Effector memory CD4-positive, alpha-beta T cell (primary cell): ENCODE data around the gene TRIO.

Experiments
- DNase-seq, 3 donors: peaks; one replicate each; pipeline ENCODE4 v3.0.0-alpha.2; 2020
- H3K27ac ChIP-seq: 2 replicates; pipeline ENCODE4 v1.7.0; 2013; ENCODE audit warnings: mild to moderate bottlenecking, low read length, moderate library complexity; ENCODE audit not compliant: insufficient read depth, poor library complexity, severe bottlenecking
- H3K27me3 ChIP-seq: replicated peaks from 2 replicates; pipeline ENCODE4 v1.7.0; 2013; ENCODE audit warnings: mild to moderate bottlenecking, low read length; ENCODE audit not compliant: insufficient read depth, control insufficient read depth, poor library complexity, severe bottlenecking
- H3K36me3 ChIP-seq: 2 replicates; pipeline ENCODE4 v1.7.0; 2013; ENCODE audit warnings: mild to moderate bottlenecking, low read length, moderate library complexity; ENCODE audit not compliant: control insufficient read depth, insufficient read depth
- H3K4me1 ChIP-seq: 2 replicates; pipeline ENCODE4 v1.7.0; 2013; ENCODE audit warnings: low read length, mild to moderate bottlenecking; ENCODE audit not compliant: control insufficient read depth, insufficient read depth, poor library complexity, severe bottlenecking
- H3K4me3 ChIP-seq: 2 replicates; pipeline ENCODE4 v1.7.0; 2013; ENCODE audit warnings: low read length, low read depth, mild to moderate bottlenecking; ENCODE audit not compliant: insufficient read depth, poor library complexity, severe bottlenecking
- H3K9me3 ChIP-seq: 2 replicates; pipeline ENCODE4 v1.7.0; 2013; ENCODE audit warnings: mild to moderate bottlenecking, low read length, moderate library complexity; ENCODE audit not compliant: control insufficient read depth

TRIO gene

GRCh38 chr5:14190194-14191164, 47.3 kb downstream of the TRIO start:
- H3K36me3 ChIP-seq, result no peaks in the 10 kb centered on the region
- no peaks in the 10 kb centered on the region for H3K4me1 ChIP-seq
- no peak for DNase-seq
- no peak overlapping the region for H3K27ac ChIP-seq
- no peaks in the 10 kb centered on the region for H3K9me3 ChIP-seq
- H3K4me3 ChIP-seq, result no peak overlapping the region
- peaks cover 6% of the 10 kb centered on the region for H3K27me3 ChIP-seq

GRCh38 chr5:14191325-14191724, 48.2 kb downstream of the TRIO start:
- Histone ChIP-seq H3K27ac (no peak overlapping the region), H3K27me3 (peaks cover 6% of the 10 kb centered on the region), H3K9me3 (no peaks in the 10 kb centered on the region), H3K4me3 (no peak overlapping the region), H3K36me3 (no peaks in the 10 kb centered on the region), H3K4me1 (no peaks in the 10 kb centered on the region)
- DNase-seq, result no peak

GRCh38 chr5:14193496-14193895, 50.4 kb downstream of the TRIO start:
- peaks cover 6% of the 10 kb centered on the region for H3K27me3 ChIP-seq
- H3K9me3 ChIP-seq, result no peaks in the 10 kb centered on the region
- no peak overlapping the region for H3K4me3 ChIP-seq
- H3K27ac ChIP-seq, result no peak overlapping the region
- no peaks in the 10 kb centered on the region for H3K36me3 ChIP-seq
- no peaks in the 10 kb centered on the region for H3K4me1 ChIP-seq
- no peak for DNase-seq

- Histone ChIP-seq H3K4me3 (no peak overlapping the region), H3K27ac (no peak overlapping the region), H3K27me3 (peaks cover under 1% of the 10 kb centered on the region), H3K4me1 (no peaks in the 10 kb centered on the region), H3K36me3 (no peaks in the 10 kb centered on the region), H3K9me3 (no peaks in the 10 kb centered on the region)
- DNase-seq, result no peak
Measured at GRCh38 chr5:14195588-14195987, 52.4 kb downstream of the TRIO start.

GRCh38 chr5:14197056-14197455, 53.9 kb downstream of the TRIO start:
- Histone ChIP-seq H3K27ac (no peak overlapping the region), H3K4me1 (no peaks in the 10 kb centered on the region)

GRCh38 chr5:14199902-14200301, 56.8 kb downstream of the TRIO start:
- H3K27ac ChIP-seq, result no peak overlapping the region
- H3K4me1 ChIP-seq, result no peaks in the 10 kb centered on the region
- DNase-seq, result no peak
- no peaks in the 10 kb centered on the region for H3K27me3 ChIP-seq
- H3K9me3 ChIP-seq, result no peaks in the 10 kb centered on the region
- H3K4me3 ChIP-seq, result no peak overlapping the region
- no peaks in the 10 kb centered on the region for H3K36me3 ChIP-seq

More at GRCh38 chr5:14197056-14197455, 53.9 kb downstream of the TRIO start:
- Histone ChIP-seq H3K27me3 (no peaks in the 10 kb centered on the region), H3K36me3 (no peaks in the 10 kb centered on the region), H3K9me3 (no peaks in the 10 kb centered on the region), H3K4me3 (no peak overlapping the region)
- no peak for DNase-seq

- no peak for DNase-seq
- Histone ChIP-seq H3K4me3 (no peak overlapping the region), H3K4me1 (no peaks in the 10 kb centered on the region), H3K9me3 (no peaks in the 10 kb centered on the region), H3K27ac (no peak overlapping the region), H3K36me3 (no peaks in the 10 kb centered on the region), H3K27me3 (no peaks in the 10 kb centered on the region)
Measured at GRCh38 chr5:14200312-14200990, 57.3 kb downstream of the TRIO start.

- H3K27me3 ChIP-seq, result no peaks in the 10 kb centered on the region
- H3K27ac ChIP-seq, result no peak overlapping the region
- H3K4me3 ChIP-seq, result no peak overlapping the region
- no peaks in the 10 kb centered on the region for H3K9me3 ChIP-seq
- H3K4me1 ChIP-seq, result no peaks in the 10 kb centered on the region
- H3K36me3 ChIP-seq, result no peaks in the 10 kb centered on the region
- no peak for DNase-seq
Measured at GRCh38 chr5:14201325-14202045, 58.3 kb downstream of the TRIO start.

GRCh38 chr5:14202462-14202861, 59.3 kb downstream of the TRIO start:
- no peak for DNase-seq
- Histone ChIP-seq H3K27me3 (no peaks in the 10 kb centered on the region), H3K9me3 (no peaks in the 10 kb centered on the region), H3K27ac (no peak overlapping the region), H3K36me3 (no peaks in the 10 kb centered on the region), H3K4me3 (no peak overlapping the region), H3K4me1 (no peaks in the 10 kb centered on the region)
